H9 (cell line): ENCODE data around the gene KLRC2. TPM values are rescaled to one million over a fixed set of nuclear protein-coding genes. Genes with fewer than 3 reads are reported as not detected.

Experiments used
- DNase-seq: peaks from one replicate; pipeline ENCODE4 v3.0.0-alpha.2; 2017
- H2AFZ ChIP-seq: one replicate; pipeline ENCODE4 v1.6.1; 2013; ENCODE audit warnings: mild to moderate bottlenecking, low read length, control low read depth, moderate library complexity
- H2AK5ac ChIP-seq: 2 replicates; pipeline ENCODE4 v1.6.1; 2013; ENCODE audit warnings: low read length, control low read depth, mixed read lengths; ENCODE audit not compliant: insufficient read length
- H2BK120ac ChIP-seq: one replicate; pipeline ENCODE4 v1.6.1; 2013; ENCODE audit warnings: low read depth, mild to moderate bottlenecking, low read length, control low read depth, inconsistent platforms; ENCODE audit not compliant: poor library complexity, severe bottlenecking
- H2BK12ac ChIP-seq: 2 replicates; pipeline ENCODE4 v1.6.1; 2013; ENCODE audit warnings: low read length, control low read depth, mixed read lengths, low read depth; ENCODE audit not compliant: insufficient read length
- H2BK15ac ChIP-seq: 2 replicates; pipeline ENCODE4 v1.6.1; 2013; ENCODE audit warnings: low read depth, low read length, control low read depth
- H2BK20ac ChIP-seq: one replicate; pipeline ENCODE4 v1.6.1; 2013; ENCODE audit warnings: low read depth, mild to moderate bottlenecking, low read length, control low read depth, inconsistent platforms; ENCODE audit not compliant: poor library complexity, severe bottlenecking
- H2BK5ac ChIP-seq: 2 replicates; pipeline ENCODE4 v1.6.1; 2013; ENCODE audit warnings: low read length, control low read depth, mixed read lengths; ENCODE audit not compliant: insufficient read length
- H3K14ac ChIP-seq: 2 replicates; pipeline ENCODE4 v1.6.1; 2013; ENCODE audit warnings: low read length, control low read depth; ENCODE audit not compliant: insufficient read depth
- H3K18ac ChIP-seq: 2 replicates; pipeline ENCODE4 v1.6.1; 2013; ENCODE audit warnings: low read depth, mild to moderate bottlenecking, mixed read lengths, low read length, control low read depth; ENCODE audit not compliant: insufficient read length
- H3K23ac ChIP-seq: 2 replicates; pipeline ENCODE4 v1.6.1; 2013; ENCODE audit warnings: low read length, control low read depth, mixed read lengths, low read depth; ENCODE audit not compliant: insufficient read length
- H3K23me2 ChIP-seq: 2 replicates; pipeline ENCODE4 v1.6.1; 2013; ENCODE audit warnings: low read depth, mild to moderate bottlenecking, mixed read lengths, low read length, control low read depth; ENCODE audit not compliant: insufficient read length, poor library complexity, severe bottlenecking
- H3K27ac ChIP-seq: 2 replicates; pipeline ENCODE4 v1.5.1; 2013; ENCODE audit warnings: low read length, control low read depth, mixed read lengths, low read depth; ENCODE audit not compliant: insufficient read length
- H3K27me3 ChIP-seq: 2 replicates; pipeline ENCODE4 v1.6.1; 2013; ENCODE audit warnings: low read length, control low read depth, inconsistent platforms; ENCODE audit not compliant: insufficient read depth
- H3K4ac ChIP-seq: 2 replicates; pipeline ENCODE4 v1.6.1; 2013; ENCODE audit warnings: low read depth, mild to moderate bottlenecking, control low read depth, inconsistent platforms, low read length, moderate library complexity
- H3K4me1 ChIP-seq: 2 replicates; pipeline ENCODE4 v1.6.1; 2013; ENCODE audit warnings: low read length, control low read depth, inconsistent platforms; ENCODE audit not compliant: insufficient read depth
- H3K4me2 ChIP-seq: 2 replicates; pipeline ENCODE4 v1.6.1; 2013; ENCODE audit warnings: low read length, control low read depth, mixed read lengths; ENCODE audit not compliant: insufficient read length, insufficient read depth
- H3K56ac ChIP-seq: 2 replicates; pipeline ENCODE4 v1.6.1; 2013; ENCODE audit warnings: low read depth, mild to moderate bottlenecking, mixed read lengths, low read length, control low read depth; ENCODE audit not compliant: insufficient read length
- H3K79me1 ChIP-seq: 2 replicates; pipeline ENCODE4 v1.6.1; 2013; ENCODE audit warnings: low read depth, mild to moderate bottlenecking, moderate library complexity, low read length, control low read depth, inconsistent platforms; ENCODE audit not compliant: insufficient read depth, poor library complexity, severe bottlenecking
- H3K79me2 ChIP-seq: 2 replicates; pipeline ENCODE4 v1.6.1; 2013; ENCODE audit warnings: low read length, control low read depth, inconsistent platforms; ENCODE audit not compliant: insufficient read depth
- H3K9ac ChIP-seq: 2 replicates; pipeline ENCODE4 v1.6.1; 2013; ENCODE audit warnings: low read length, control low read depth, mixed read lengths; ENCODE audit not compliant: insufficient read length; ENCODE audit errors: extremely low read depth
- H3K9me3 ChIP-seq: one replicate; pipeline ENCODE4 v1.6.1; 2013; ENCODE audit warnings: low read depth, low read length, inconsistent platforms; ENCODE audit not compliant: control insufficient read depth
- H3T11ph ChIP-seq: one replicate; pipeline ENCODE4 v1.6.1; 2013; ENCODE audit warnings: mild to moderate bottlenecking, low read length, control low read depth, inconsistent platforms
- H4K20me1 ChIP-seq: one replicate; pipeline ENCODE4 v1.6.1; 2013; ENCODE audit not compliant: control insufficient read depth, insufficient read length, insufficient read depth
- H4K5ac ChIP-seq: 2 replicates; pipeline ENCODE4 v1.6.1; 2013; ENCODE audit warnings: low read depth, mild to moderate bottlenecking, mixed read lengths, low read length, control low read depth; ENCODE audit not compliant: insufficient read length
- H4K8ac ChIP-seq: replicated peaks from 2 replicates; pipeline ENCODE4 v1.6.1; 2013; ENCODE audit warnings: low read length, control low read depth, mixed read lengths, low read depth; ENCODE audit not compliant: insufficient read length
- H4K91ac ChIP-seq: 2 replicates; pipeline ENCODE4 v1.6.1; 2013; ENCODE audit warnings: low read depth, mild to moderate bottlenecking, moderate library complexity, mixed read lengths, low read length, control low read depth; ENCODE audit not compliant: insufficient read length
- H3K27ac Mint-ChIP-seq, 3 experiments: 2 replicates in 2 of 3; 3 replicates in 1 of 3; pipeline ENCODE4 v1.8.0; 2020 to 2021; ENCODE audit warnings: mixed read lengths in 3 of 3, mild to moderate bottlenecking in 1 of 3, moderate library complexity in 1 of 3
- H3K27me3 Mint-ChIP-seq: 2 replicates; pipeline ENCODE4 v1.8.0; 2021; ENCODE audit warnings: low read depth, mild to moderate bottlenecking, moderate library complexity, mixed read lengths
- H3K36me3 Mint-ChIP-seq, 3 experiments: 2 replicates in 2 of 3; 3 replicates in 1 of 3; pipeline ENCODE4 v1.8.0; 2020 to 2021; ENCODE audit warnings: low read depth in 3 of 3, mixed read lengths in 3 of 3; ENCODE audit not compliant: insufficient read depth in 1 of 3
- H3K4me1 Mint-ChIP-seq, 2 experiments: 2 replicates each; pipeline ENCODE4 v1.8.0; 2020; ENCODE audit warnings: mixed read lengths in 2 of 2
- H3K4me3 Mint-ChIP-seq, 2 experiments: 2 replicates in 1 of 2; 3 replicates in 1 of 2; pipeline ENCODE4 v1.8.0; 2020 to 2021; ENCODE audit warnings: mild to moderate bottlenecking in 2 of 2, mixed read lengths in 2 of 2, moderate library complexity in 1 of 2
- H3K9me3 Mint-ChIP-seq, 2 experiments: 2 replicates in 1 of 2; 3 replicates in 1 of 2; pipeline ENCODE4 v1.8.0; 2020; ENCODE audit warnings: mild to moderate bottlenecking in 2 of 2, mixed read lengths in 2 of 2, moderate library complexity in 1 of 2
- CTCF ChIP-seq: fragments of 200-600 bp; sonication (generic); conservative IDR thresholded peaks from 3 replicates; pipeline ENCODE4 v1.8.0; 2021; ENCODE audit warnings: antibody characterized with exemption, mild to moderate bottlenecking
- WGBS: extraction: QIAGEN DNeasy Blood & Tissue Kit; methylation state at CpG from one replicate; pipeline ENCODE4 v1.1.7; 2013; ENCODE audit warnings: missing lambda C conversion rate, low lambda C conversion rate, mixed read lengths; ENCODE audit not compliant: insufficient read length; ENCODE audit errors: extremely low coverage; 5-methylcytosine and 5-hydroxymethylcytosine counted together
- total RNA-seq: library from RNA; stranded (reverse); gene quantifications from 2 replicates; pipeline ENCODE4 v1.2.1, GENCODE V29; 2021

Gene KLRC2
- total RNA-seq, 1 experiment from 2014 or later, result not detected

DNA sequence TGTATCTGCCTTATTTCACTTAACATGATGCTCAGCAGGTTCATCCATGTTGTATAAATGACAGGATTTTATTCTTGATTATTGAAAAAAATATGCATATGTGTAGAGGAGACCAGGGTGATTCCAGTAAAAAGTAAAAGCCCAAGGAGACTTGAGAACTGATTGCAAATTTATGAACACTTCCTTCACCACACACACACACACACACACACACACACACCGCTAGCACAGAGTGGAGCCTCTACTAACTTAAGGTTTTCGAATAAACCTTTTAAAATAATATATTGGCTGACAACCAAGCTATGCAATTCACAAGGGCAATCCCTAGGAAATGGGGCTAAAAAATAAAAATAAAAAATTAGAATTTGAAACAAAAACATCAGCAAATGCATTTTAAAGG is 37.6 kb downstream of the KLRC2 start:
- no peak overlapping the region for H3K4me2 ChIP-seq
- Mint-ChIP-seq H3K4me3 (no peak overlapping the region), H3K36me3 (no peaks in the 10 kb centered on the region)

More for the DNA sequence above, 37.6 kb downstream of the KLRC2 start:
- Histone ChIP-seq H3K4me1 (no peaks in the 10 kb centered on the region; the same call in 1 of the 2 replicates), H4K8ac (no peak overlapping the region), H4K20me1 (no peaks in the 10 kb centered on the region), H2BK5ac (no peak overlapping the region), H3K79me1 (no peaks in the 10 kb centered on the region), H4K91ac (no peak overlapping the region), H3K79me2 (no peaks in the 10 kb centered on the region), H2BK12ac (no peak overlapping the region), H3K9ac (no peak overlapping the region), H2BK20ac (no peak overlapping the region), H2AK5ac (no peak overlapping the region), H4K5ac (no peak overlapping the region), H3K27me3 (no peaks in the 10 kb centered on the region), H3K56ac (no peak overlapping the region), H3K4ac (no peak overlapping the region), H3T11ph (no peak overlapping the region), H3K27ac (no peak overlapping the region), H2AFZ (no peak overlapping the region), H3K23me2 (no peaks in the 10 kb centered on the region), H2BK120ac (no peak overlapping the region), H3K23ac (no peak overlapping the region), H3K18ac (no peak overlapping the region), H3K9me3 (no peaks in the 10 kb centered on the region), H3K14ac (no peak overlapping the region), H2BK15ac (no peak overlapping the region)
- Mint-ChIP-seq H3K27ac (no peak overlapping the region), H3K9me3 (no peaks in the 10 kb centered on the region), H3K4me1 (peaks cover 4% of the 10 kb centered on the region in 2 experiments; a peak in 3 of 4 replicates), H3K27me3 (no peaks in the 10 kb centered on the region)
- WGBS, result no CpG with 5 or more reads among the region's 2 CpGs
- TF ChIP-seq CTCF, result no peak
- no peak for DNase-seq
